DMS79 (cell line): ENCODE data around the gene WDR18.
"Not testable (repeated sequence)": the region's sequence is repeated elsewhere in the genome, so short reads cannot be mapped to it uniquely, and the experiment has no call there.

ENCODE experiments used
- DNase-seq: peaks from one replicate; lab custom pipeline; 2025; lab: John Stamatoyannopoulos, UW

Gene WDR18

GRCh38 chr19:950352-951066 lies 33.6 kb upstream of the WDR18 start:
- DNase-seq, result no peak

GRCh38 chr19:952049-952679 lies 32.0 kb upstream of the WDR18 start:
- DNase-seq, result no peak

GRCh38 chr19:952680-953444 lies 31.3 kb upstream of the WDR18 start:
- no peak for DNase-seq

- DNase-seq, result no peak
Observed at GRCh38 chr19:953445-954271, 30.5 kb upstream of the WDR18 start.

- DNase-seq, result no peak
Observed at GRCh38 chr19:954272-954671, 29.9 kb upstream of the WDR18 start.

- no peak for DNase-seq
Observed at GRCh38 chr19:954672-955494, 29.3 kb upstream of the WDR18 start.

GRCh38 chr19:955803-956765 lies 28.1 kb upstream of the WDR18 start:
- no peak for DNase-seq

GRCh38 chr19:956766-957440 lies 27.2 kb upstream of the WDR18 start:
- DNase-seq, result no peak

GRCh38 chr19:957578-957977 lies 26.6 kb upstream of the WDR18 start:
- DNase-seq, result not testable (repeated sequence)

- DNase-seq, result no peak
Observed at GRCh38 chr19:958967-959855, 24.9 kb upstream of the WDR18 start.

- no peak for DNase-seq
Observed at GRCh38 chr19:960020-960419, 24.1 kb upstream of the WDR18 start.

- DNase-seq, result no peak
Observed at GRCh38 chr19:960601-960938, 23.6 kb upstream of the WDR18 start.

- no peak for DNase-seq
Observed at GRCh38 chr19:961866-962620, 22.1 kb upstream of the WDR18 start.

- no peak for DNase-seq
Observed at GRCh38 chr19:962683-963400, 21.3 kb upstream of the WDR18 start.

- no peak for DNase-seq
Observed at GRCh38 chr19:963486-963951, 20.6 kb upstream of the WDR18 start.

- DNase-seq, result no peak
Observed at GRCh38 chr19:964116-964520, 20.0 kb upstream of the WDR18 start.
